HepG2 (cell line): ENCODE results near the gene TOMM20. TPM values are rescaled to one million over a fixed set of nuclear protein-coding genes. Genes with fewer than 3 reads are reported as not detected.

Source experiments
- BCLAF1 ChIP-seq: fragments of 450-650 bp; IDR thresholded peaks from 2 replicates; pipeline ENCODE4 v1.6.1; 2017; ENCODE audit warnings: mild to moderate bottlenecking
- CC2D1A ChIP-seq: sonication (generic); formaldehyde crosslinking; IDR thresholded peaks from 2 replicates; pipeline ENCODE4 v1.8.1; 2023; ENCODE audit warnings: mild to moderate bottlenecking, missing genetic modification reagents
- EP300 ChIP-seq, 3 experiments: sonication (generic) in 1 of 3; formaldehyde crosslinking in 1 of 3; IDR thresholded peaks; 2 replicates each; pipeline versions ENCODE4 v1.5.1 to v1.6.1; 2011 to 2020; ENCODE audit warnings: low read depth in 2 of 3, low read length in 2 of 3, borderline replicate concordance in 1 of 3, improper control_type of control experiment in 1 of 3, mild to moderate bottlenecking in 1 of 3, missing genetic modification reagents in 1 of 3, moderate library complexity in 1 of 3
- PRDM10 ChIP-seq: sonication (generic); formaldehyde crosslinking; IDR thresholded peaks from 2 replicates; pipeline ENCODE4 v1.4.0; 2020; ENCODE audit warnings: low read depth, missing genetic modification reagents
- SIN3A ChIP-seq: IDR thresholded peaks from 2 replicates; pipeline ENCODE4 v1.6.1; 2011; ENCODE audit warnings: low read depth, mild to moderate bottlenecking, control low read depth, low read length, borderline replicate concordance
- SIX4 ChIP-seq: sonication (generic); formaldehyde crosslinking; IDR thresholded peaks from 2 replicates; pipeline ENCODE4 v1.4.0; 2020; ENCODE audit warnings: missing genetic modification reagents
- SKIL ChIP-seq: sonication (generic); formaldehyde crosslinking; IDR thresholded peaks from 2 replicates; pipeline ENCODE4 v1.8.0; 2022; ENCODE audit warnings: missing genetic modification reagents, mild to moderate bottlenecking, moderate library complexity, borderline replicate concordance
- SNAPC2 ChIP-seq: sonication (generic); formaldehyde crosslinking; IDR thresholded peaks from 2 replicates; pipeline ENCODE4 v1.8.1; 2022; ENCODE audit warnings: mild to moderate bottlenecking, missing genetic modification reagents
- TRAFD1 ChIP-seq: sonication (generic); formaldehyde crosslinking; IDR thresholded peaks from 2 replicates; pipeline ENCODE4 v1.5.1; 2020; ENCODE audit warnings: missing genetic modification reagents, mild to moderate bottlenecking, borderline replicate concordance
- ZNF512B ChIP-seq: sonication (generic); formaldehyde crosslinking; IDR thresholded peaks from 2 replicates; pipeline ENCODE4 v1.5.1; 2020; ENCODE audit warnings: missing genetic modification reagents, mild to moderate bottlenecking, borderline replicate concordance
- ZNF558 ChIP-seq: sonication (generic); formaldehyde crosslinking; IDR thresholded peaks from 2 replicates; pipeline ENCODE4 v1.9.0; 2022; ENCODE audit warnings: mild to moderate bottlenecking, missing genetic modification reagents, borderline replicate concordance
- polyA plus RNA-seq, 8 experiments: library from polyadenylated mRNA; depleted of rRNA in 3 of 8; stranded (reverse) in 7 of 8; unstranded in 1 of 8; fragments of >200 nt; fragmentation: Illumina TruSeq in 4 of 8; extraction: Trizol in 4 of 8; gene quantifications; 2 replicates each; pipeline versions ENCODE4 v1.2.1 to v1.2.3, GENCODE V29; 2011 to 2016; ENCODE audit warnings: low read depth in 4 of 8, missing spikeins in 1 of 8, mixed read lengths in 1 of 8; ENCODE audit not compliant: insufficient read depth in 1 of 8
- total RNA-seq, 5 experiments: library from RNA; depleted of rRNA; stranded (reverse); fragments of >200 nt; fragmentation: Illumina TruSeq; extraction: Trizol; gene quantifications; 2 replicates each; pipeline ENCODE4 v1.2.3, GENCODE V29; 2016; ENCODE audit warnings: low read depth in 1 of 5

TOMM20 gene
- total and polyA plus RNA-seq, 2 of the 13 experiments (the other 11 are each of a cell fraction or from before 2014, with no cell fraction given): 153 to 376 TPM

GRCh38 chr1:235129774-235130570 is 1.3 kb upstream of the TOMM20 start (continued):
- TF ChIP-seq ZNF512B (CRISPR knock-in tag): no peak
- no peak for TF ChIP-seq BCLAF1
- 0 out of 2 replicates have a peak, but pooled peaks have one; percentile 68 for TF ChIP-seq SNAPC2
- TF ChIP-seq SKIL (CRISPR knock-in tag): 0 out of 2 replicates have a peak, but pooled peaks have one; percentile 35
- TF ChIP-seq PRDM10 (CRISPR knock-in tag): no peak
- TF ChIP-seq TRAFD1 (CRISPR knock-in tag): no peak
- no peak for TF ChIP-seq SIN3A
- no peak for TF ChIP-seq CC2D1A
- TF ChIP-seq SIX4 (CRISPR knock-in tag): peak; percentile 38; the same call in 1 of the 2 replicates
- no peak for TF ChIP-seq ZNF558 (CRISPR knock-in tag)
- TF ChIP-seq EP300 (IDR thresholded peaks at IDR 0.05; ENCODE audit: low read depth in 2 of 2, low read length in 2 of 2): peak in 1 of 2 experiments; percentile 77; a peak in 1 of 4 replicates
- peak; percentile 81 for TF ChIP-seq EP300 (CRISPR knock-in tag; IDR thresholded peaks at IDR 0.05; ENCODE audit: borderline replicate concordance)
